HepG2 (cell line): ENCODE measurements around the gene UCKL1. TPM values are rescaled to one million over a fixed set of nuclear protein-coding genes. Genes with fewer than 3 reads are reported as not detected.

Experiments
- DZIP1 ChIP-seq: sonication (generic); formaldehyde crosslinking; IDR thresholded peaks from 2 replicates; pipeline ENCODE4 v1.5.0; 2020; ENCODE audit warnings: mild to moderate bottlenecking, missing genetic modification reagents
- IKZF1 ChIP-seq: fragments of 450-650 bp; IDR thresholded peaks from 2 replicates; pipeline ENCODE4 v1.7.1; 2016
- KDM5B ChIP-seq: sonication (generic); formaldehyde crosslinking; IDR thresholded peaks from 2 replicates; pipeline ENCODE4 v1.4.0; 2020; ENCODE audit warnings: missing genetic modification reagents, mild to moderate bottlenecking, borderline replicate concordance
- MAFF ChIP-seq: IDR thresholded peaks from 2 replicates; pipeline ENCODE4 v1.6.1; 2011; ENCODE audit warnings: low read depth, low read length, improper control_type of control experiment
- MTERF4 ChIP-seq: sonication (generic); formaldehyde crosslinking; IDR thresholded peaks from 2 replicates; pipeline ENCODE4 v1.8.0; 2023; ENCODE audit warnings: mild to moderate bottlenecking, missing genetic modification reagents
- NFRKB ChIP-seq: fragments of 450-650 bp; IDR thresholded peaks from 2 replicates; pipeline ENCODE4 v1.6.1; 2017
- RFX1 ChIP-seq: fragments of 450-650 bp; IDR thresholded peaks from 2 replicates; pipeline ENCODE4 v1.6.1; 2017
- SMAD3 ChIP-seq: sonication (generic); formaldehyde crosslinking; IDR thresholded peaks from 2 replicates; pipeline ENCODE4 v1.4.0; 2020; ENCODE audit warnings: missing genetic modification reagents
- SNRNP70 ChIP-seq: fragments of 200-400 bp; formaldehyde crosslinking; IDR thresholded peaks from 2 replicates; pipeline ENCODE4 v1.6.1; 2017; ENCODE audit warnings: mild to moderate bottlenecking, low read depth, low read length, moderate library complexity
- SRSF9 ChIP-seq: fragments of 200-400 bp; formaldehyde crosslinking; IDR thresholded peaks from 2 replicates; pipeline ENCODE4 v1.6.1; 2018; ENCODE audit warnings: borderline replicate concordance, mild to moderate bottlenecking, low read depth, low read length; ENCODE audit not compliant: insufficient read depth, poor library complexity, severe bottlenecking
- SRY ChIP-seq: sonication (generic); formaldehyde crosslinking; IDR thresholded peaks from 2 replicates; pipeline ENCODE4 v1.8.0; 2022; ENCODE audit warnings: mild to moderate bottlenecking, missing genetic modification reagents
- SUZ12 ChIP-seq: fragments of 150-350 bp; IDR thresholded peaks from 2 replicates; pipeline ENCODE4 v1.6.1; 2014; ENCODE audit warnings: low read depth, low read length
- ZNF747 ChIP-seq: sonication (generic); formaldehyde crosslinking; IDR thresholded peaks from 2 replicates; pipeline ENCODE4 v1.8.1; 2023; ENCODE audit warnings: missing genetic modification reagents, mild to moderate bottlenecking, borderline replicate concordance
- ZSCAN30 ChIP-seq: sonication (generic); formaldehyde crosslinking; IDR thresholded peaks from 2 replicates; pipeline ENCODE4 v1.5.0; 2020; ENCODE audit warnings: mild to moderate bottlenecking, missing genetic modification reagents
- ZSCAN31 ChIP-seq: sonication (generic); formaldehyde crosslinking; IDR thresholded peaks from 2 replicates; pipeline ENCODE4 v1.5.0; 2020; ENCODE audit warnings: low read depth, mild to moderate bottlenecking, missing genetic modification reagents
- polyA plus RNA-seq, 8 experiments: library from polyadenylated mRNA; depleted of rRNA in 3 of 8; stranded (reverse) in 7 of 8; unstranded in 1 of 8; fragments of >200 nt; fragmentation: Illumina TruSeq in 4 of 8; extraction: Trizol in 4 of 8; gene quantifications; 2 replicates each; pipeline versions ENCODE4 v1.2.1 to v1.2.3, GENCODE V29; 2011 to 2016; ENCODE audit warnings: low read depth in 4 of 8, missing spikeins in 1 of 8, mixed read lengths in 1 of 8; ENCODE audit not compliant: insufficient read depth in 1 of 8
- total RNA-seq, 5 experiments: library from RNA; depleted of rRNA; stranded (reverse); fragments of >200 nt; fragmentation: Illumina TruSeq; extraction: Trizol; gene quantifications; 2 replicates each; pipeline ENCODE4 v1.2.3, GENCODE V29; 2016; ENCODE audit warnings: low read depth in 1 of 5
- TF ChIP-seq, protein P1 (sequence below): sonication (generic); formaldehyde crosslinking; IDR thresholded peaks from 2 replicates; pipeline ENCODE4 v1.5.0; 2020; ENCODE audit warnings: missing genetic modification reagents, mild to moderate bottlenecking, borderline replicate concordance
- TF ChIP-seq, protein P2 (sequence below): sonication (generic); formaldehyde crosslinking; IDR thresholded peaks from 2 replicates; pipeline ENCODE4 v1.4.0; 2020; ENCODE audit warnings: missing genetic modification reagents, mild to moderate bottlenecking, borderline replicate concordance
- TF ChIP-seq, protein P3 (sequence below): IDR thresholded peaks from 2 replicates; pipeline ENCODE4 v1.6.1; 2016; ENCODE audit warnings: missing biosample characterization, missing genetic modification reagents, low read depth
- TF ChIP-seq, protein P4 (sequence below): sonication (generic); formaldehyde crosslinking; IDR thresholded peaks from 2 replicates; pipeline ENCODE4 v1.5.0; 2020; ENCODE audit warnings: missing genetic modification reagents

UCKL1 gene
- total and polyA plus RNA-seq, 2 of the 13 experiments (the other 11 are each of a cell fraction or from before 2014, with no cell fraction given) = 50.2 to 126 TPM

GRCh38 chr20:63955827-63956663, at the start of gene UCKL1 (continued):
- TF ChIP-seq, protein P1, sequence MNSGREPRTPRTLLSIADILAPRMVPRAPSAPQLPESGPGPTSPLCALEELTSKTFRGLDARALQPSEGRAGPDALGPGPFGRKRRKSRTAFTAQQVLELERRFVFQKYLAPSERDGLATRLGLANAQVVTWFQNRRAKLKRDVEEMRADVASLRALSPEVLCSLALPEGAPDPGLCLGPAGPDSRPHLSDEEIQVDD (CRISPR knock-in tag) = peak; percentile 98
- TF ChIP-seq SRY (CRISPR knock-in tag) (peak; percentile 99), MTERF4 (peak; percentile 95), KDM5B (CRISPR knock-in tag) (peak; percentile 100), SRSF9 (no peak), ZNF747 (CRISPR knock-in tag) (peak; percentile 99), DZIP1 (CRISPR knock-in tag) (no peak; the same call in 1 of the 2 replicates), SMAD3 (CRISPR knock-in tag) (peak; percentile 39; the same call in 1 of the 2 replicates), RFX1 (no peak; the same call in 1 of the 2 replicates), NFRKB (no peak), SNRNP70 (no peak), ZSCAN30 (no peak; the same call in none of the 2 replicates), MAFF (no peak), ZSCAN31 (peak; percentile 99), SUZ12 (peak; percentile 98), IKZF1 (no peak)
- TF ChIP-seq, protein P2, sequence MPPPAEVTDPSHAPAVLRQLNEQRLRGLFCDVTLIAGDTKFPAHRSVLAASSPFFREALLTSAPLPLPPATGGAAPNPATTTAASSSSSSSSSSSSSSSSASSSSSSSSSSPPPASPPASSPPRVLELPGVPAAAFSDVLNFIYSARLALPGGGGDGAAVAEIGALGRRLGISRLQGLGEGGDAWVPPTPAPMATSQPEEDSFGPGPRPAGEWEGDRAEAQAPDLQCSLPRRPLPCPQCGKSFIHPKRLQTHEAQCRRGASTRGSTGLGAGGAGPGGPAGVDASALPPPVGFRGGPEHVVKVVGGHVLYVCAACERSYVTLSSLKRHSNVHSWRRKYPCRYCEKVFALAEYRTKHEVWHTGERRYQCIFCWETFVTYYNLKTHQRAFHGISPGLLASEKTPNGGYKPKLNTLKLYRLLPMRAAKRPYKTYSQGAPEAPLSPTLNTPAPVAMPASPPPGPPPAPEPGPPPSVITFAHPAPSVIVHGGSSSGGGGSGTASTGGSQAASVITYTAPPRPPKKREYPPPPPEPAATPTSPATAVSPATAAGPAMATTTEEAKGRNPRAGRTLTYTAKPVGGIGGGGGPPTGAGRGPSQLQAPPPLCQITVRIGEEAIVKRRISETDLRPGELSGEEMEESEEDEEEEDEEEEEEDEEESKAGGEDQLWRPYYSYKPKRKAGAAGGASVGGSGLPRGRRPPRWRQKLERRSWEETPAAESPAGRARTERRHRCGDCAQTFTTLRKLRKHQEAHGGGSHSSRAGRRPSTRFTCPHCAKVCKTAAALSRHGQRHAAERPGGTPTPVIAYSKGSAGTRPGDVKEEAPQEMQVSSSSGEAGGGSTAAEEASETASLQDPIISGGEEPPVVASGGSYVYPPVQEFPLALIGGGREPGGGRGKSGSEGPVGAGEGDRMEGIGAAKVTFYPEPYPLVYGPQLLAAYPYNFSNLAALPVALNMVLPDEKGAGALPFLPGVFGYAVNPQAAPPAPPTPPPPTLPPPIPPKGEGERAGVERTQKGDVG (CRISPR knock-in tag) = peak; percentile 68
- TF ChIP-seq, protein P3, sequence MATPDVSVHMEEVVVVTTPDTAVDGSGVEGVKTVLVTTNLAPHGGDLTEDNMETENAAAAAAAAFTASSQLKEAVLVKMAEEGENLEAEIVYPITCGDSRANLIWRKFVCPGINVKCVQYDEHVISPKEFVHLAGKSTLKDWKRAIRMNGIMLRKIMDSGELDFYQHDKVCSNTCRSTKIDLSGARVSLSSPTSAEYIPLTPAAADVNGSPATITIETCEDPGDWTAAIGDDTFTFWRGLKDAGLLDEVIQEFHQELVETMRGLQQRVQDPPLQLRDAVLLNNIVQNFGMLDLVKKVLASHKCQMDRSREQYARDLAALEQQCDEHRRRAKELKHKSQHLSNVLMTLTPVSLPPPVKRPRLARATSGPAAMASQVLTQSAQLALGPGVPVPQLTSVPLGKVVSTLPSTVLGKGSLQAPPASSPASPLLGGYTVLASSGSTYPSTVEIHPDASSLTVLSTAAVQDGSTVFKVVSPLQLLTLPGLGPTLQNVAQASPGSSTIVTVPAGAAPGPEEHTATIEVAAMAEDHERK (CRISPR knock-in tag) = peak; percentile 76; the same call in 1 of the 2 replicates
- TF ChIP-seq, protein P4, sequence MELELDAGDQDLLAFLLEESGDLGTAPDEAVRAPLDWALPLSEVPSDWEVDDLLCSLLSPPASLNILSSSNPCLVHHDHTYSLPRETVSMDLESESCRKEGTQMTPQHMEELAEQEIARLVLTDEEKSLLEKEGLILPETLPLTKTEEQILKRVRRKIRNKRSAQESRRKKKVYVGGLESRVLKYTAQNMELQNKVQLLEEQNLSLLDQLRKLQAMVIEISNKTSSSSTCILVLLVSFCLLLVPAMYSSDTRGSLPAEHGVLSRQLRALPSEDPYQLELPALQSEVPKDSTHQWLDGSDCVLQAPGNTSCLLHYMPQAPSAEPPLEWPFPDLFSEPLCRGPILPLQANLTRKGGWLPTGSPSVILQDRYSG (CRISPR knock-in tag) = peak; percentile 98
